Cardiac fibroblast (primary cell): ENCODE results near the gene PRICKLE2.

ENCODE experiments used
- DNase-seq, 2 donors: peaks; one replicate each; pipeline versions ENCODE4 v3.0.0 to v3.0.0-alpha.2; 2010; ENCODE audit warnings: low read depth in 2 of 2
- H3K4me3 ChIP-seq, 2 donors: replicated peaks in 1 of 2; 1 replicate in 1 of 2; 2 replicates in 1 of 2; pipeline ENCODE4 v1.5.1; 2011; ENCODE audit warnings: low read depth in 2 of 2, low read length in 2 of 2, mild to moderate bottlenecking in 2 of 2, moderate library complexity in 1 of 2
- TF ChIP-seq, protein P1 (sequence below): IDR thresholded peaks from one replicate; pipeline ENCODE4 v1.5.1; 2011; ENCODE audit warnings: low read depth, mild to moderate bottlenecking, low read length, inconsistent platforms

PRICKLE2 gene

GRCh38 chr3:64081235-64081630 is 144.0 kb downstream of the PRICKLE2 start:
- no peak for DNase-seq
- no peak overlapping the region for H3K4me3 ChIP-seq
- TF ChIP-seq, protein P1, sequence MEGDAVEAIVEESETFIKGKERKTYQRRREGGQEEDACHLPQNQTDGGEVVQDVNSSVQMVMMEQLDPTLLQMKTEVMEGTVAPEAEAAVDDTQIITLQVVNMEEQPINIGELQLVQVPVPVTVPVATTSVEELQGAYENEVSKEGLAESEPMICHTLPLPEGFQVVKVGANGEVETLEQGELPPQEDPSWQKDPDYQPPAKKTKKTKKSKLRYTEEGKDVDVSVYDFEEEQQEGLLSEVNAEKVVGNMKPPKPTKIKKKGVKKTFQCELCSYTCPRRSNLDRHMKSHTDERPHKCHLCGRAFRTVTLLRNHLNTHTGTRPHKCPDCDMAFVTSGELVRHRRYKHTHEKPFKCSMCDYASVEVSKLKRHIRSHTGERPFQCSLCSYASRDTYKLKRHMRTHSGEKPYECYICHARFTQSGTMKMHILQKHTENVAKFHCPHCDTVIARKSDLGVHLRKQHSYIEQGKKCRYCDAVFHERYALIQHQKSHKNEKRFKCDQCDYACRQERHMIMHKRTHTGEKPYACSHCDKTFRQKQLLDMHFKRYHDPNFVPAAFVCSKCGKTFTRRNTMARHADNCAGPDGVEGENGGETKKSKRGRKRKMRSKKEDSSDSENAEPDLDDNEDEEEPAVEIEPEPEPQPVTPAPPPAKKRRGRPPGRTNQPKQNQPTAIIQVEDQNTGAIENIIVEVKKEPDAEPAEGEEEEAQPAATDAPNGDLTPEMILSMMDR: no peak

GRCh38 chr3:64080616-64081234 is 144.5 kb downstream of the PRICKLE2 start:
- no peak overlapping the region for H3K4me3 ChIP-seq
- TF ChIP-seq, protein P1: no peak
- no peak for DNase-seq

GRCh38 chr3:64079369-64080150 is 145.7 kb downstream of the PRICKLE2 start:
- no peak overlapping the region for H3K4me3 ChIP-seq
- TF ChIP-seq, protein P1: no peak
- DNase-seq: peak in 1 of 2 donors; percentile 73

GRCh38 chr3:64078966-64079365 is 146.3 kb downstream of the PRICKLE2 start:
- TF ChIP-seq, protein P1: no peak
- no peak overlapping the region for H3K4me3 ChIP-seq
- no peak for DNase-seq

GRCh38 chr3:64074895-64075679 is 150.2 kb downstream of the PRICKLE2 start:
- no peak for DNase-seq
- no peak overlapping the region for H3K4me3 ChIP-seq
- TF ChIP-seq, protein P1: no peak

- TF ChIP-seq, protein P1: no peak
- H3K4me3 ChIP-seq: no peak overlapping the region
- peak; percentile 71 to 86 for DNase-seq
These were observed 151.2 kb downstream of the PRICKLE2 start for GRCh38 chr3:64074060-64074459.
